ENCODE measurements around the gene CITED1. TPM values are rescaled to one million over a fixed set of nuclear protein-coding genes. Genes with fewer than 3 reads are reported as not detected.
A peak's percentile ranks its signal among the peaks of the same experiment; 100 is the strongest.

Gene CITED1
- total RNA-seq, 1 donor from 2014 or later, result 0.65 TPM

GRCh38 chrX:72268597-72269365, 36.9 kb downstream of the CITED1 start:
- DNase-seq (no peak), ATAC-seq (no peak)
- Histone ChIP-seq H3K27ac (no peak overlapping the region), H3K4me1 (peaks cover 1% of the 10 kb centered on the region), H3K9me3 (no peaks in the 10 kb centered on the region), H3K27me3 (ENCODE audit: low read depth) (no peaks in the 10 kb centered on the region), H3K4me3 (no peak overlapping the region), H3K36me3 (peaks cover 67% of the 10 kb centered on the region)
- intact Hi-C loops (cut with DNase I), result no loop called here
- TF ChIP-seq CTCF (IDR thresholded peaks at IDR 0.05), result no peak

GRCh38 chrX:72265263-72265662, 40.5 kb downstream of the CITED1 start:
- intact Hi-C loops (cut with DNase I), result no loop called here
- no peaks in the 10 kb centered on the region for H3K4me1 ChIP-seq
- H3K27ac ChIP-seq, result no peak overlapping the region
- no peaks in the 10 kb centered on the region for H3K27me3 ChIP-seq (ENCODE audit: low read depth)
- no peak for DNase-seq
- TF ChIP-seq CTCF (IDR thresholded peaks at IDR 0.05), result no peak
- no peaks in the 10 kb centered on the region for H3K9me3 ChIP-seq
- H3K4me3 ChIP-seq, result no peak overlapping the region
- peaks cover 32% of the 10 kb centered on the region for H3K36me3 ChIP-seq
- ATAC-seq, result no peak

- intact Hi-C loops (cut with DNase I), result no loop called here
- Histone ChIP-seq H3K27ac (no peak overlapping the region), H3K27me3 (ENCODE audit: low read depth) (no peaks in the 10 kb centered on the region), H3K36me3 (no peaks in the 10 kb centered on the region), H3K4me3 (no peak overlapping the region), H3K4me1 (no peaks in the 10 kb centered on the region), H3K9me3 (no peaks in the 10 kb centered on the region)
- no peak for DNase-seq
- TF ChIP-seq CTCF (IDR thresholded peaks at IDR 0.05), result no peak
- ATAC-seq, result peak in 1 of 2 donors; percentile 59
Measured at GRCh38 chrX:72262077-72262476, 43.6 kb downstream of the CITED1 start.

GRCh38 chrX:72260448-72260847, 45.3 kb downstream of the CITED1 start:
- Histone ChIP-seq H3K27ac (no peak overlapping the region), H3K36me3 (no peaks in the 10 kb centered on the region), H3K4me1 (no peaks in the 10 kb centered on the region), H3K4me3 (no peak overlapping the region), H3K9me3 (no peaks in the 10 kb centered on the region), H3K27me3 (ENCODE audit: low read depth) (no peaks in the 10 kb centered on the region)
- intact Hi-C loops (cut with DNase I), result no loop called here
- DNase-seq (no peak), ATAC-seq (no peak)
- no peak for TF ChIP-seq CTCF (IDR thresholded peaks at IDR 0.05)

- Histone ChIP-seq H3K36me3 (no peaks in the 10 kb centered on the region), H3K9me3 (no peaks in the 10 kb centered on the region), H3K27ac (no peak overlapping the region), H3K27me3 (ENCODE audit: low read depth) (no peaks in the 10 kb centered on the region), H3K4me1 (no peaks in the 10 kb centered on the region), H3K4me3 (no peak overlapping the region)
- ATAC-seq (no peak), DNase-seq (no peak)
- no peak for TF ChIP-seq CTCF (IDR thresholded peaks at IDR 0.05)
- intact Hi-C loops (cut with DNase I), result no loop called here
Measured at GRCh38 chrX:72258174-72258573, 47.5 kb downstream of the CITED1 start.

Measured in lower lobe of right lung (tissue), 2 donors.